PC-9 (cell line): Measurements from ENCODE around the gene RER1.

Source experiments
- CTCF ChIP-seq: fragments of 200-600 bp; sonication (generic); conservative IDR thresholded peaks from 2 replicates; pipeline ENCODE4 v1.6.1; 2017; ENCODE audit warnings: mixed run types, antibody characterized with exemption, mild to moderate bottlenecking, moderate library complexity
- EZH2 ChIP-seq: fragments of 200-600 bp; sonication (generic); IDR thresholded peaks from 2 replicates; pipeline ENCODE4 v1.8.0; 2017; ENCODE audit warnings: antibody characterized with exemption, low read depth

GRCh38 chr1:2414297-2414958, 22.8 kb downstream of the RER1 start:
- TF ChIP-seq CTCF, result peak; percentile 95
- TF ChIP-seq EZH2, result no peak
